NOMO-1 treated with DMSO at 0.1 percent for 48 hours (cell line): ENCODE data around the gene KLHL2.
"Not testable (repeated sequence)": the region's sequence is repeated elsewhere in the genome, so short reads cannot be mapped to it uniquely, and the experiment has no call there.

ENCODE experiments used
- DNase-seq: peaks from one replicate; lab custom pipeline; 2025; ENCODE audit not compliant: unreplicated experiment; lab: John Stamatoyannopoulos, UW

KLHL2 gene, protein sequence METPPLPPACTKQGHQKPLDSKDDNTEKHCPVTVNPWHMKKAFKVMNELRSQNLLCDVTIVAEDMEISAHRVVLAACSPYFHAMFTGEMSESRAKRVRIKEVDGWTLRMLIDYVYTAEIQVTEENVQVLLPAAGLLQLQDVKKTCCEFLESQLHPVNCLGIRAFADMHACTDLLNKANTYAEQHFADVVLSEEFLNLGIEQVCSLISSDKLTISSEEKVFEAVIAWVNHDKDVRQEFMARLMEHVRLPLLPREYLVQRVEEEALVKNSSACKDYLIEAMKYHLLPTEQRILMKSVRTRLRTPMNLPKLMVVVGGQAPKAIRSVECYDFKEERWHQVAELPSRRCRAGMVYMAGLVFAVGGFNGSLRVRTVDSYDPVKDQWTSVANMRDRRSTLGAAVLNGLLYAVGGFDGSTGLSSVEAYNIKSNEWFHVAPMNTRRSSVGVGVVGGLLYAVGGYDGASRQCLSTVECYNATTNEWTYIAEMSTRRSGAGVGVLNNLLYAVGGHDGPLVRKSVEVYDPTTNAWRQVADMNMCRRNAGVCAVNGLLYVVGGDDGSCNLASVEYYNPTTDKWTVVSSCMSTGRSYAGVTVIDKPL

DNA sequence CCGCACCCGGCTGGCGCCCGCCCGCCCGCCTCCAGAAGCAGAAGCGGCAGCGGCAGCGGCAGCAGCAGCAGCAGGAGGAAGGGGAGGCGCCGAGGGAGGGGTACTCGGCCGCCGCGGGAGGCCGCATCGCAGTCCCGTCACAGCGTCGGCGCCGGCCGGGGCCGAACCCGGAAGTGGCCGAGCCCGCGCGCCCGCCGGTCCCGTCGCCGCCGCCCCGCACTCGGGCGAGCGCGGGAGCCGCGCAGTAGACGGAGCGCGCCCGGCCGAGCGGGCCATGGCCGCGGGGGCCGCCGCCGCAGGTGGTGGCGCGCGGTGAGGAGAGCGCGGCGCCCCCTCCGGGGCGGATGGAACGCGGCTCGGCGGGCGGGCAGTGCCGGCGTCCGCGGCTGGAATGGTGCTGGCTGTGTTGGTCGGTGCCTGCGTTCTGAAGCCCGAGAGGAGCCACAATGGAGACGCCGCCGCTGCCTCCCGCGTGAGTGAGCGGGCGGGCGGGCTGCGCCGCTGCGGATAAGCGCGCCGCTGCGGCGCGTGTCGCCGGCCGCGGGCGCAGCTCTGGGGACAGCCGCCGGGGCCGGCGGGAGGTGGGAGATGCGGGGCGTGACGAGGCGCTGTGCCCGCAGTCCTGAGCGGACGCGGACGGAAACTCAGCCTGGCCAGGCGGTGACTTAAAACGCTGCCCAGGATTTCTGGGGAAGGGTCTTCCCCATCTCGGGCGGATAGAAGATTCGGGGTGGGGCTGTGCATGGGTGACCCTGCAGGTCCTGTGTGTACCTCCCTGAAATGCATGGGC, at the start of gene KLHL2:
Gene KLHL2 (plus strand): TSS at position 131 of the 790 bp plus-strand sequence. CDS start 316 bp downstream, at position 447.
- peak; percentile 86 for DNase-seq

DNA sequence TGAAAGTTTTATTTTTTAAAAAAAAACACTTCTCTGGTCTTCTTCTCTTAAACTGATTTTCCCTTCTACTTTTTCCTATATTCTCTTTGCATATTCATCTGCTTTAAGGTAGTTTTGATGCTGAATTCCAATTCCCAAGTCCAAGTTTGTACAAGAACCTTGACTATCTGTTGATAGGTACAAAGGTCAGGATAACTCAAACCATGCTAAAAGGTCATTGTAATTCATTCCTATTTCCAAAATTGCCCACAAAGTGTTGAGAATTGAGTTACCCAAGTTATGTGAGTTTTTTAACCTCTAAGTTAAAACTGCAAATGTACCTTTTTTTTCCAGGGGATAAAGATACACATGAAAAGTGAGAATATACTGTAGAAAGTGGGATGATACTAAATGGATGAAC, 48.6 kb upstream of the KLHL2 start:
- no peak for DNase-seq

DNA sequence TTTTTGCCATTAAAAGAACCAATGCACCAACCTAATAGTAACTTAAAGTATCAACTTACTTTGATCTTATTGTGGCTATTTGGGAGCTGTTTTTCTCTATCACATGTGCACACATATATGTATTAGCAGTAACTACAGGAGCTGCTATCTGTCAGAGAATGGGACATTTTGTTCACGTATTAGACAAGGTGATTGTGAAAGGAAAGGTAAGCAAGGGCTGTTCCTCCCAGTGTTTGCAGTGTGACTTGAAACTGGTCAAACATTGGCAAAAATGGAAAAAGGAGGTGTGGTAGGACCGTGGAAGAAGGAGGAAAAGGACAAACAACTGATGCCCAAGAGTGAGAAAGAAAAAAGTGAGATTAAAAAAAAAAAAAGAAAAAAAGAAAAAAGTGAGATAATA, 43.1 kb upstream of the KLHL2 start:
- no peak for DNase-seq

DNA sequence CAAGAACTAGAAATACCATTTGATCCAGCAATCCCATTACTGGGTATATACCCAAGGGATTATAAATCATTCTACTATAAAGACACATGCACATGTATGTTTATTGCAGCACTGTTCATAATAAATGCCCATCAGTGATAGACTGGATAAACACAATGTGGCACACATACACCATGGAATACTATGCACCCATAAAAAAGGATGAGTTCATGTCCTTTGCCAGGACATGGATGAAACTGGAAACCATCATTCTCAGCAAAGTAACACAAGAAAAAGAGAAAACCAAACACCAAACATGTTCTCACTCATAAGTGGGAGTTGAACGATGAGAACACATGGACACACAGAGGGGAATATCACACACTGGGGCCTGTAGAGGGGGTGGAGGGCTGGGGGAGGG, 40.5 kb upstream of the KLHL2 start:
- DNase-seq = not testable (repeated sequence)

DNA sequence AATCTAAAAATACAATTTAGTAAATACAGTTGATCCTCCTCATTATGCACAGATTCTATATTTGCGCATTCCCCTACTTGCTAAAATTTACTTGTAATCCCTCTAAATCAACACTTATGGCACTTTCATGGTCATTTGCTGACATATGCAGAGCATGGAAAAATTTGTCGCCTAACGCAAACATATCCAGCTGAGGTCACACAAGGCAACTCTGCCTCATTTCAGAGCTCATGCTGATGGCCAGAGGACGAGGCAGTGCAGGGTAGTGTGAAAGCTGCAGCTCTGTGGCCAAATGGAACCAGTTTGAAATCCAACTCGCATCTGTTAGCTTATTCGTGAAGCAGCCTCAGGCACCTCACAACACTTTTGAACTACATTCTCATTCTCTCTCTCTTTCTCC, 39.7 kb upstream of the KLHL2 start:
- DNase-seq = no peak

DNA sequence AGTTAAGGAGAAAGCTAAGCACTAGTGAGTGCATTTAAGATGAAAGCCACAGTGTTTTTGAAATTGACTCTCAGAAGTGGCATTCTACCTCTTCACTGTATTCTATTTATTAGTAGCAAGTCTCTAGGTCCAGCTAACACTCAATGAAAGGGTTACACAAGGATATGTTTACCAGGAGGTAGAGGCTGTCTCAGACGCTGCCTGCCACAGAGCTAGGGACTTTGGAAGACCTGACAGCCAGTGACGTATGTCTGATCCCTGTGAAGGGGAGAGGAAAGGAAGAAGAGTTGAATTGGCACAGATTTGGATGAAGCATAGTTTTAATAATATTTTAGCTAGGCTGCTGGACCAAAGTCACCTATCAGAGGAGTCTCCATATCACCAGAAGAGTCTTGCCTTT, 36.5 kb upstream of the KLHL2 start:
- no peak for DNase-seq

DNA sequence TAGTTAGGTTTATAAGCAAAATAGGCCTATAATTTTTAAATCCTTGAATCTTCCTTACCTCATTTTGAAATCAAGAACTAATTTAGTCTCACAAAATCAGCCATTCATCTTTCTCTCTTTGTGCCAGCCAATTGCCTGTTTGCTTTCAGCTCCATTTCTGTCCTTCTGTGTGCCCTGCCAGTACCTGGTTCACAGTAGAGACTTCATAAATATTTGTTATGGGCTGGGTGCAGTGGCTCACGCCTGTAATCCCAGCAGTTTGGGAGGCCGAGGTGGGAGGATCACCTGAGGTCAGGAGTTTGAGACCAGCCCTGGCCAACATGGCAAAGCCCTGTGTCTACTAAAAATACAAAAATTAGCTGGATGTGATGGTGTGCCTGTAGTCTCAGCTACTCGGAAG, 31.9 kb upstream of the KLHL2 start:
- not testable (repeated sequence) for DNase-seq

DNA sequence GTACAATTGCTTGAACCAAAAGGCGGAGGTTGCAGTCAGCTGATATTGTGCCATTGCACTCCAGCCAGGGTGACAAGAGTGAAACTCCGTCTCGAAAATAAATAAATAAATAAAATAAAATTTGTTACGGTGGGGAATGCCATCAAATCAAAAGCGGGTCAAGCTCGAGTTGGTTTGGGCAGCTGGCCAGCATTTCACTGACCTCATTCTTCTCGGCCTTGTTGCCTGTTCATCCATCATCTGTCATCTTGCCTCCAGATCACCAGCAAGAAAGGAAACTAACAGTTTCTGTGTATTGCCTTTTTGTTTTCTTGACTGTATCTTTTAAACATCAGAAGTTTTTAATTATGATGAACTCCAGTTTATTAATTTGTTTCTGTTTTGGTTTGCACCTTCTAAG, 31.5 kb upstream of the KLHL2 start:
- no peak for DNase-seq

DNA sequence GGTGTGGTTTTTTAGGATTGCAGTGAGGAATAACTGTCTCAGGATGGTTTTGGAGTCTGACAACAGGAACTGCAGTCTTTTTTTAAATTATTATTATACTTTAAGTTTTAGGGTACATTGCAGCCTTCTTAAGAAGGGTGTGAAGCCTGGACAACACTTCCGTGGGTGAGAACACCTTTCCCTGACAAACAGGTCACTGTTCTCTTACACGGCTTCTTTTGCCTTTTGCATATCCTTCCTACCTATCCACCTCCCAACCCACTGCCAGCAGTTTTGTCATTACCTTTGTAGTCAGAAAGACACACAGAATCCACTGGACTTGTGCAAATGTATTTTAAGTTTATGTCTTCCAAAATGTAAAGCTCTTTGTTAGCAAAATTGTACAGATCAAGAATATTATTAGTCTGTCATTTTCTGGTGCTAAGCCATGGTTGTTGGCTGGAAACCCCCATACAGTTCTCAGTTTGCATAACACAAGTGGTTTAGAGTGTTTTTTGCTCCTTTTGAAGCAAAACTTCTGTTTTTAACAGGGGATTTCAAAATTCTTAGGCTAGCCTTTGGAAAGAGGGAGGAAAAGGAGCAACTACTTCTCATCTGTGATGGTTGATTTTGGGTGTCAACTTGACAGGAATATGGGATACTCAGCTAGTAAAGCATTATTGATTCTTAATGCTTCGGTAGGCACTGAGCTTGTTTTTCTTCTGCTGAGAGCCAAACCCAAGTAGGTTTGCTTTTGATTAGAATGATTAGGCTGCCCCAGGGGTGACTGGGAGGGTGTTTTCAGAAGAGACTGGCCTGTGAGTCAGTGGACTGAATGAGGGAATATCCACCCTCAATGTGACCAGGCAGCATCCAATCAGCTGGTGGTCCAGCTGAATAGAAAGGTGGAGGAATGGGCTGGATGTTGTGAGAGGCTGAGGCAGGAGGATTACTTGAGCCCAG, 29.4 kb upstream of the KLHL2 start:
- no peak for DNase-seq

DNA sequence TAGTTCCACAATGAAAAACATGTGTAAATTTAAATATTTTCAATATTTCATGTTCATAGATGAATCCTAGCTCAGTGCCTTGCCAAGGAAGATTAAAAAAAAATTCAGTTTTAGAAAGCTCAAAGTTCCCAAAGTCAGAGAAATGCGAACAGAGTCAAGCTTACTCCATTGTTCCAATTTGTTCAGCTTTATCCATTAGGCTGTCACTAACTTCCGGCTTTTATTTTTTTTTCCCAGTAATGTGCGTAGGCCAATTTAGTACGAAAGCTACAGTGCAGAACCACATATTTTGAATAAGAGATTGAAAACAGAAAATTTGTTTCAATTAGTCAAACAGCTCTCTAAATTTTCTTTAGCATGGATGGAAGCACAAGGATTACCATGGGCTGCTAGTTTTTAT, 23.1 kb upstream of the KLHL2 start:
- no peak for DNase-seq

DNA sequence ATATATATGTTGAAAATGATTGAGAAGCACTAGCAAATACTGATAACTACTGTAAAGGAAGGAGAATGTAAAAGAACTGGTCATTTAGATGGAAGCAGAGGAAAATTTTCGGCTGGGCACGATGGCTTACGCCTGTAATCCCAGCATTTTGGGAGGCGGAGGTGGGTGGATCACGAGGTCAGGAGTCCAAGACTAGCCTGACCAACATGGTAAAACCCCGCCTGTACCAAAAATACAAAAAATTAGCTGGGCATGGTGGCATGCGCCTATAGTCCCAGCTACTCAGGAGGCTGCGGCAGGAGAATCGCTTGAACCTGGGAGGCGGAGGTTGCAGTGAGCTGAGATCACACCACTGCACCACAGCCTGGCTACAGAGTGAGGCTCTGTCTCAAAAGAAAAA, 22.4 kb upstream of the KLHL2 start:
- not testable (repeated sequence) for DNase-seq

DNA sequence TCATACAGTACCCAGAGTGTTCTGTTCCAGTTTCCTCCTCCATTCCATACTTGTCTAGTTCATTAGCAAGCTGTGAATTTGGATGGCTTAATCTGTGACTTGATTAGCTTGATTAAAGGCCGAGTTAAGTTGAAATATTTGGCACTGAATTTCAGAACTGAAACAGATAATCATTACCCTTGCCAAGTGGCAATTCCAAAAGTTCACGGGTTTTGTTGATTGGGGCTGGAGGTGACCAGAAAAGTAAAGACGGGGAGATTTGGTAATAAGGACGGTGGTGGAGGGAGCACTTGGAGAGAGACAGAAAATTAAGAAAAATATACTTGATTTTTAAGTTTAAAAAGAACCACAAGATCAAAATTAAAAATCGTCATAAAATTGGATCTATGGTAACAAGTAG, 21.9 kb upstream of the KLHL2 start:
- no peak for DNase-seq

DNA sequence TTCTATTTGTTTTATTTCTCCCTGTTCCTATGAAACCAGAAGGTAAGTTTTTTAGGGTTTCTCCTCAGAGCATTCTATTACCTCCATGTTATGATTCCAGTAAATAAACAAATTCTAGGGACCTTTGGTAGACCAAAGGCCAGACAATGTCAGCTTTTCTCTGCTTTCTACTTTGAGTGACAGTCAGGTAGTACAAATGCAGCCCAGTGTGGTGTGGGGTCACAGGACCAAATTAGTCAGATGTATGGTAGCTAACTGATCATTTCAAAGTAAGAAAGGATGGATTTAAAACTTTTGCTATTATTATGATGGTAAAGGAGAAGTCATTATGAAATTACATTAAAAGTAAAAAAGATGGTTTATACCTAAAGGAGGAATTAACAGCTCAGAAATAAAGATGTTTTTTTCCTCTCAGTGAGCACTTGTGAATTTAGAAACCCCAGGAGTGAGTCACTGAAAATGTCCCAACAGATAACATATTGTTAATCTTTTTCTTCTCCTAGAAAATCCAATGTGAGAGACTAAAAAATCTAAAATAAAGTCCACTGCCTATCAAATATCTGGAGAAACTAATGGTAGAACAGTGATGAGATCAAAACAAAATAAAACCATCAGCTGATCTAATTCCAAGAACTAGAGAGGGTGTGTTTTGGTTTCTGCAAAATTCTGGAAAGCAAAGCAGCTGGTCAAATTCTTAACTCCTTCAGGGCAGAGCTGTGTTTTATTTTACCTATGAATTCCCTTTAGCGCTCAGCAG, 16.6 kb upstream of the KLHL2 start:
- no peak for DNase-seq

DNA sequence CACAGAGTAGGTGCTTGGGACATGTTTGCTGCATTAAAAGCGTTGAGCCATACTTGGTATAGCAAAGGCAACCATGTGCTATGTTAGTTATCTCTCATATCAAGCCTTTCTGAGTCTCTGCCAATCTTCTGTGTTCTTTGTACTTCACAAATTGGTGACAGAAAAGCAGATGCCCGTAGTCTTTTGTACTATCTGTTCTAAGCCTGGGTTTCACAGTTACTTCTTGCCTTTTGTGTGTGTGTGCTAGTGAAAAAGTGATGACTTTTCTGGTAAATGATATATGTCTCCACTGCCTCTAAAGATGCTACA, 16.1 kb upstream of the KLHL2 start:
- no peak for DNase-seq

DNA sequence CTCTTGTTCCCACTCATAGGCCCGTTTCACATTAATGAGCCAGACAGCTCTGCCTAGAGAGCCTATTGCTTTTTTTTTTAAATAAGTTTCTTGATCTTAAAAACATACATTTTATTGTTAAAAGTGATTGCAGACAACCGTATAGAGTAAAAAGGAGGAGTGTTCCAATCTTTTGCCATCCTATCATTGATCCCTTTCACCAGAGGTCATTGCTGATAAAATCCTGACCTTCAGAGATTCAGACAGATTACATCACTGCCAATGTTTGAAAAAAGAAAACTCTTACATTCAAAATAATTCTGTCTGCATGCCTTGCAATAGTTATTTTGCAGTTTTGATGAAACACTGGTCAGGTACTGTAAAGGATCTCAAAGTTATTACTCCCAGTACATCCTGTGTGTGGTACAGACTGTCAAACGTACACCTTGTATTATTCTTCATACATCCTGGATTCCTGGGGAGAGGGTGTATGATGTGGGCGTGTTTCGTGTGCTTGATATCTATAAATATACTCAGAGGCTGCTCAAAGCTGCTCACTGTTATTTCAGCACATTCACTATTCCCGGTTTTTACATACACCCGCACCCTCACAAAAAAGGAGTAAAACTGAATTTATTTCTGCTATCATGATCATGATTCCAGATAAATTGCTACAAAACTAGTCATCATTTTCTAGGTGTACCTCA, 15.4 kb upstream of the KLHL2 start:
- no peak for DNase-seq

DNA sequence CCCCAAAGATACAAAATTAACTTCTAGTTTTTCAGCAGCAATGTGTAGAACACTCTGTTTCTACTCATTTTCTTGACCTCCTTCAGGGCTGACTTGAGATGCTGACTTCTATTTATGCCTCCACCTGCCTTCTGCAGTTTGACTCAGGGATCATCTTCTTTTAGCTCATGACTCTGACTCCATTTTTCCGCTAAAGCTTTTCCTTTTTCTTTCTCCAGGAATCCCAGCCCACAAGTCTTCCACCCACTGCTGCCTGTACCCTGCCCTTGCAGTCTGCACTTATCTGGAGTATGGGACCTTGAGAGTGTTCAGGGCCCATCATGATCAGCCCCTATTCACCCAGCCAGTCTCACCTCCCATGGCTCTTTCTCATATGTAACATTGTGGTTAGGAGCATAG, 14.9 kb upstream of the KLHL2 start:
- no peak for DNase-seq

DNA sequence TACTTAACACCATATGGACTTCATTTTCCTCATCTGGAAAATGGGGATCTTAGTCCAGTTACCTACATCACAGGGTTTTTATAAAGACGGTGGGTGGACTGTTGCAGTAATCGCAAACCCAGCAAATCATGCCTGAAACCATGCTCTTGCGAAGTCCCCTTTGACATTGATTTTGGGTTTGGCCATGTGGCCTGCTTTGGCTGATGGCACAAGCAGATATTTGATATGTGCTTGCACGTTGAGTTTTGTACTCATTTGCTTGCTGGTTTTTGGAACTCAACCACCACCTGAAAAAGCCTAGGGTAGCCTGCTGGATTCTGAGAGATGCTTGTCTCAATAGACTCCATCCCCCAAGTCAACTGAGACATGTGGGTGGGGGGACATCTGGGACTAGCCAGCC, 14.4 kb upstream of the KLHL2 start:
- DNase-seq = no peak

DNA sequence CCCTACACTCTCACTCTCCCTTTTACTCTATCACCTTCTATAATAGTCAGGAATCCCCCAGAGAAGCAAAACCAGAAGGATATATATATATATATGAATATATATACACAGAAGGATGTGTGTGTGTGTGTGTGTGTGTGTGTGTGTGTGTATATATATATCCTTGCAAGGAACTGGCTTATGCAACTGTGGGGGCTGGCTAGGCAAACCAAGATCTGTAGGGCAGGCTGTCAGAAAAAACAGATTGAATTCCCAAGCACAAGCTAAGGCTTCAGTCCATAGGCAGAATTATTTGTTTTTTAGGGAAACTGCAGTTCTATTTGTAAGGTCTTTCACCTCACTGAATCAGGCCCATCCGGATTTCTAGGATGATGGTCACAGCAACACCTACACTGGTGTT, 13.0 kb upstream of the KLHL2 start:
- DNase-seq = no peak

DNA sequence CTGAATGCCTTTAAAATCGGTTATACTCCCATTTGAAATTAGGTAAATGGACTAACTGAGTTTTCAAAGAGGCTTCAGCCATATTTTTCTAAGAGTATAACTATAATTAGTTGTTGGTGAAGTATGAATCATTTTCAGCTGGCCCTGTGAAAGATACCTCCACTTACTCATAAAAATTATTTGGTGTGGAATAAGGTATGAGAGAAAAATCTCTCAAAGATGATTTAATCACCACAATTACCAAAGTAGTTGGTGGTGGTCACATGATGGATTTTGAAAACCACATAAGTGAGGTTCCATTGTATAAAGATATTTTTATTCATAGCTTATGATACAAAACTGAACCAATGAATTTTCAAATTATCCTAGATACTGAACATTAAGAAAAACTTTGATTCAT, 9.0 kb upstream of the KLHL2 start:
- DNase-seq = no peak

DNA sequence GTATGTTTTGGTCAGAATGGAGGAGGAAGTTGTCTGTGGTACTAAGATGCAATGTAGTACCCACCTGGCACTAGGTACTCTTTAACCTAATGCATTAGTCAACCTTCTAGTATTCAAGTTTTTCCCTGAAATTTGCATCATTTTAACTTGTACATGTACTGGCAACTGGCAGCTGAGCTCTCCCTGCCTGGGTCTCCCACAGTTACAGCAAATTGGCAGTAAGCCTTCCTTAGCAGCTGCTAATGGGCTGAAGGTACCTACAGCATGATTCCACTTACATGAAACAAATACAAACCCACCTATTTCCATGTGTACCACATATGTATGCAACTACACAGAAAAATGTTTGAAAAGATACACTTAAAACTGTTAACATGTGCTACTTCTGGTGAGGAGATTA, 8.1 kb upstream of the KLHL2 start:
- no peak for DNase-seq
